Ecto neural progenitor cell (in vitro differentiated cells): ENCODE measurements around the gene BPNT1.
"Not testable (repeated sequence)": the region's sequence is repeated elsewhere in the genome, so short reads cannot be mapped to it uniquely, and the experiment has no call there.

Experiments used
- DNase-seq: peaks from one replicate; pipeline ENCODE4 v3.0.0-alpha.2; 2018; ENCODE audit warnings: low spot score

The BPNT1 gene

GRCh38 chr1:220077887-220078286, 11.7 kb downstream of the BPNT1 start:
- no peak for DNase-seq

DNA sequence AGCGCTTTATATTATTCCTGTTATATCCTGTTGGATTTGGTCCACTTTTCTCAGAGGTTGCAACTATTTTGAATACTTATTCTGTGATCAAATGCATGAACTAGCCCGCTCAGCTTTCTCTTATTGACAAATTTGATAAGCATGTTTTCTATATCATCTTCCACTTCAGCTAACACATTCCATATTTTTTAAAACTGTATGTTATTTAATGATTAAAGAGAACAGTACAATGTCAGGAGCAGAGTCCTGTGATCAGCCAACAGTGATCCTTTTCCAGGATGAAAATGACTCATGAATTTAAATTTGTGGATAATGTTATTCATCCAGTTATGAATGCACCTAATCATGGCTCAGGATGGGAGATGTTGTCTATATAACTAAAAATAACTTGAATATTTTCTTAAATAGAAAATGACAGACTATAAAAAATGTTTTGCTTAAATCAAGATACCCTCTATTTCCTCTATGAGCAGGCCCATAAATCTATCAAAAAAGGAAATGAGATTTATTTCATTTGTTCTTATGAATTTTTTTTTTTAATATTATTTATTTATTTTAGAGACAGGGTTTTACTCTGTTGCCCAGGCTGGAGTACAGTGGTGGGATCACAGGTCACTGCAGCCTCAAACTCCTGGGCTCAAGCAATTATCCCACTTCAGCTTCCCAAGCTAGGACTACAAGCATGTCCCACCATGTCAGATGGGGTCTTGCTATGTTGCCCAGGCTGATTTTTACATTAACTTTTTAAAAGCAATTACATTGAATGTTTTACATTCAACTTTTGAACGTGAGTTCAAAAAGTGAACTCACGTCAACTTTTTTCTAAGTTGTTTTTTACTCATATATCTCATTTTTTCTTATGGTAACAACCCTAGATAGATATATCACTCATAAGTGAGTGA, 12.5 kb downstream of the BPNT1 start:
- DNase-seq = no peak

GRCh38 chr1:220067269-220068204, 22.1 kb downstream of the BPNT1 start:
- DNase-seq = no peak

- no peak for DNase-seq
Observed at GRCh38 chr1:220062629-220063028, 27.0 kb downstream of the BPNT1 start.

DNA sequence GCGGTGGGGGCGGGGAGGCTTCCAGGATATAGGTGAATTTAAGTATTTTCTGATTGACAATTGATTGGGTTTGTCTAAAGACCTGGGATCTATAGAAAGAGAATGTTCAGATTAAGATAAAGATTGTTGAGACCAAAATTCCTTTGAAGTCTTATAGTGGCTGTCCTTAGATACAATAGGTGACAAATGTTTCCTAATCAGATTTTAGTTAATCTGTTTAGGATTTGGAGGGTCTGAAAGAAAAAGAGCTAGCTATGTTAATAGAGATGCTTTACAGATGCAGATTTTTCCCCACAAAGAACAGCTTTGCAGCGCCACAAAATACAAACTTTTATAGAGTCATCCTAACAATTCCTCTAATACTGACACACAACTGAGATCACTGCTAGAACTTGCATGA, 28.7 kb downstream of the BPNT1 start:
- no peak for DNase-seq

- DNase-seq = no peak
Observed at GRCh38 chr1:220056374-220056773, 33.2 kb downstream of the BPNT1 start.

GRCh38 chr1:220046052-220046930, 43.3 kb downstream of the BPNT1 start, which contains the start of gene EPRS1:
EPRS1 (minus strand) TSS chr1:220046505; CDS start chr1:220046388, 117 bp downstream.
- DNase-seq = peak; percentile 95

DNA sequence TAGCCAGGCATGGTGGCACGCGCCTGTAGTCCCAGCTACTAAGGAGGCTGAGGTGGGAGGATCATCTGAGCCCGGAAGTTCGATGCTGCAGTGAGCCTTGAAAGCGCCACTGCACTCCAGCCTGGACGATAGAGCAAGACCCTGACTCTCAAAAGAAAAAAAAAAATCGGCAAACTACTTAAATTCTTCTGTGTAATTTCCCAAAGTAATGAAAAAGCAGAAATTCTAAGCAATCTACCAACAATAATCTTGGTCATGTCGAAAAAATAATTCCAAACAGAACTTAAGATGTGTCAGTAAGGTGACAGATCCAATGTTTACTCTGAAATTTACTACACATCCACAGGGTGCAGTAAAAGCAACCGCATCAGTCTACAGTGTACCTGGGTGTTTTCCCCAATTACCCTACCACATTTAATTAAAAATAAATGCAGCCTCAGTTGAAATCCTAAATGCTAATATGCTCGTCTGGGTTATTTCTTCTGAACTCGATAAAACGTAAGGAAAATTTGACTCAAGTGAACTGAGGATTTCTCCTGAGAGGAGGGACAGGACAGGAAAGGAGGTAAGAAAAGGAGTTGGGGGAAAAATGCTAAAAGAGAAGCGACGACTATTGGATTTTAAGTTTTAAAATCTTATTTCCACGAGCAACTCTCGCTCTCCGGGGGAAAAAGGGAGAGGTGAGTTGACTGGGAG, 44.1 kb downstream of the BPNT1 start:
- DNase-seq = no peak

DNA sequence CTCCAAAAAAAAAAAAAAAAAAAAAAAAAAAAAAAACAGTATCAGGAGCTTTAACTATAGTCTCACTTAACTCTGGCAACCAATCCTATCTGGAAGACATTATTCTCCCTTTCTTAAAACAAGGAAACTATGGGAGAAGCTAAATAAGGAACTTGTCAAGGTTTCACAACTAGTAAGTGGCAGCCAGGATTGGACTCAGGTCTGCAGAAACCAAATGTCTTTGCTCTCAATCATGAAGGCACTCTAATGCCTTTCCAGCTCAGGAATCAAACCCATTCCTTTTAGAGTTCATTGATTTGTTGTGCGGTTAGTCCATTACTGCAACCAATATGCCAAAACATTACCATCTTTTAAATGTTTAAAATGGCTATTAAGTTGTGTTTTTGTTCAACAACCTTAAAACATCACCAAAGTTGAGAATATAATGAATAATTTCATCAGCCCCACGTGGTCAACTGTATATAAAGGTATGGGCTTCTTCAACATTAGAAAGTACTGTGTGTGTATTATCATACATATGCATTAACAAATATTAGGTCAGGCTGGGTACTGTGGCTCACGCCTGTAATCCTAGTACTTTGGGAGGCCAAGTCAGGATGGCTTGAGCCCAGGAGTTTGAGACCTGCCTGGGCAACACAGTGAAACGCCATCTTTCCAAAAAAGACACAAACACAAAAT, 44.8 kb downstream of the BPNT1 start:
- no peak for DNase-seq

GRCh38 chr1:220043646-220044045, 45.9 kb downstream of the BPNT1 start:
- DNase-seq = no peak

- DNase-seq = no peak
Observed at GRCh38 chr1:220040028-220040596, 49.5 kb downstream of the BPNT1 start.

DNA sequence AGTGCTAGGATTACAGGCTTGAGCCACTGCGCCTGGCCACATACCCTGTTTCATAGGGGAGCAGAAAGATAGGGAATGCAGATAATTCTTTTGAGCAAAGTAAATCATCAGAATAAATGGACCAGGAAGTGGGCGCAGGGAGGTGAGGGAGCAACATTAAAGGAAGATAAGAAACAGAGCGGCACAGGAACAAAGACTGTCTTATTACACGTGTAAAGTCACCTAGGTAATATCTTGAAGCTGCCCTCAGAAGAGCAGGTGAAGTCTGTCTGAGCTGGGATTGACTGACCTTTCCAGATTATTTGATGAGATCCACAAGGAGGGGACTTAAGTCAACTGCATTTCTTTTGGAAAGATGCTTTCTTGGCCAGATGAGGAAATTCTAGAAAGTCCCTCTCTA, 50.9 kb downstream of the BPNT1 start:
- no peak for DNase-seq

- not testable (repeated sequence) for DNase-seq
Observed at GRCh38 chr1:220037810-220038209, 51.8 kb downstream of the BPNT1 start.

GRCh38 chr1:220032911-220033310, 56.7 kb downstream of the BPNT1 start:
- DNase-seq = no peak

- no peak for DNase-seq
Observed at GRCh38 chr1:220031287-220031686, 58.3 kb downstream of the BPNT1 start.

DNA sequence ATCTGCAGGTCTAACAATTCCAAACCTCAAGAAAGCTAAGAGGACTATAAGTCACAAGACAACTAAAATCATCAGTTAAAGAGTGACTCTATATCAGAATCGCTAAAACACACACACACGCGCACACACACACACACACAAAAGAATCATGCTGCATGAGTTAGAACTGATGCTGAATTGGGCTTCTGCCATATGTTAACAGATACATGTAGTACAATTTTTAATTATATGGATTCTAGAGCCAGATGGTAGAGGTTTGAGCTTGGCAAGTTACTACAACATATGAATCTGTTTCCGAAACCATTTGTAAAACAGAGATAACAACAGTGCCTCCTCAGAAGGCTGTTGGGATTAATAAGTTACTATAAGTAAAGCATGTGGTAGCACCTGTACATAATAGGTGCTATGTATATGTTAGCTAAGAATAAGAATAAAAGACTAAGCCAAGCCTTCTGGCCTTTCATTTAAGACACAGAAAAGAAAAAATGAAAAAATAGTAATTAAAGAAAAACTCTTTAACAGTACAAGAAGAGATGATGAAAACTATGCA, 61.2 kb downstream of the BPNT1 start:
- no peak for DNase-seq

GRCh38 chr1:220019071-220019470, 70.5 kb downstream of the BPNT1 start:
- no peak for DNase-seq

DNA sequence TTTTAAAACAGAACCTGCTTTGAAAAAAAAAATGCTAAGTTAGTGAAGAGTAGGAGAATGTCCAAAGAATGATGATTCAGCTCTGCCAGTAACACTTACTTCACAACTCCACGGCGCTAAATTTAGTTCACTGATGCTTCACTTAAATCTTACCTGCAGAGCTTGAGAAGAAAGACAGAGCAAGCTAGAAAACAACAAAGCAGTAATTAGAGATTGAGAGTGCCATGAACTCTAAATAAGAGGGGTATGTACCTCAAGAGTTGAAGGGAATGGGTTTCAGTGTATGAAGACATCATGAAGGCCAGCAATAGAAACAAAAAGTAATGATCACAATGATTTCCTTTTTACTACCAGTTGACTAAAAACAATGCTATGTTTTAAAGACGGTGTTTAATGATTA, 76.1 kb downstream of the BPNT1 start:
- DNase-seq = no peak

DNA sequence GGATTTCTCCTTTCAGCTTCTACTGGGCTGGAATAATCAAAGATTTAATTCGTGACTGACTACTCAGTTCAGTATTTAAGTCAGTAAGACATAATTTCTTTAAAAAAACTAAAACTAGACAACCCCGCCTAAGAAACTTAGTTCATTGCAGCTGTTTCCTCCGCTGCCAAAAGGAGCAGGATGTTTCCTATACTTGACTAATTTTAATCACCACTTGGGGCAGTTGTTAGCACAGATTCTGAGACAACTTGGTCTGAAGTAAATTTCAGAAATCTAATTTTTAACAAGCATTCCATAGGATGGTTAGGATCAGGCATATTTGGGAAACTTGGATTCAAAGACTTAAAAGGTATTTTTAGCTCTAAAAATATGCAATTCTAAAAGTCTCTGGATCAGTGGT, 77.3 kb downstream of the BPNT1 start:
- DNase-seq = no peak

DNA sequence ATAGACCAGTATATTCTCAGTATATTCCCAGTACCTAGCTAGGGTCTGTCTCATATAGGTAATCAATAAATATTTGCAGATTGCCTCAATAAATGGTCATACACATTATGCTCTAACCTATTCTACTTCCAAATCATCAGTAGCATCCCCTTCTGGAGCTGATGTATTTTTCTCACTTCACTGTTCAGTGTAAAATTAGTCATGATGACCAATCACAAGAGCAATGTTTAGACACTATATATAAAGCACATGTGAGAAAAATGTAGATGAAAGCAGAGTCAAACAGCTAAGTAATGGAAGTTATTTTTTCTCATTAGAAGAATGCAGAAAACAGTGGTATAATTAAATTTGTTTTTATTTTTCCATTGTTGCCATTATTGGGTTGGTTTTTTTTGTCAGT, 78.0 kb downstream of the BPNT1 start:
- DNase-seq = no peak
